GM10847 (cell line): Measurements from ENCODE around the gene GTF3C4.

ENCODE experiments used
- POLR2A ChIP-seq: IDR thresholded peaks from 2 replicates; pipeline ENCODE4 v1.6.1; 2011; ENCODE audit not compliant: insufficient read length; ENCODE audit errors: extremely low read depth

Gene GTF3C4

DNA sequence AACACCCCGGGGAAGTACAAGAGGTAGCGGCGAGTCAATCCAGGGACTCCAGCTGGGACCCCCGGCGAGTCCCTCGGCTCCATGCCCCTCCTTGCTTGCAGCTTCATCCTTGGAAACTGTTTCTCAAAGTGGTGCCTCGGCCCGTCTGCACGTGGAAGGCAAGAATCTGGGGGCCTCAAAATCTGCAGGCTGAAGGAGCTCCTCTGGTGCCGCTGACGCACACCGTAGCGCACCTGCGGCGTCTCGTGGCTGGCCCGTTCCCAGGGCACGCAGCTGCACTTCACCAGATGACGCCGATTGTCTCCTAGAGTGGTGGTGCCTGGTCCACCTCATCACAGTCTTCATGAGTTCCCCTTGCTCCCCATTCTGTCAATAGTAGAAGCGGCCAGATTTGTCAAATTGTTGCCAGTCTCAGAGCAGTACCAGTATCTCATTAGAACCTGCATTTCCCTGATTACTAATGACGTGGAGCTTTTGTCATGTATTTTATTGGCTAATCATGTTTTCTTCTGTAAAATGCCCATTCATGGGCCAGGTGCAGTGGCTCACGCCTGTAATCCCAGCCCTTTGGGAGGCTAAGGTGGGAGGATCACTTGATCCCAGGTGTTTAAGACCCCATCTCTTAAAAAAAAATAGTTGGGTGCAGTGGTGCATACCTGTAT, 38.6 kb downstream of the GTF3C4 start:
- TF ChIP-seq POLR2A: no peak

DNA sequence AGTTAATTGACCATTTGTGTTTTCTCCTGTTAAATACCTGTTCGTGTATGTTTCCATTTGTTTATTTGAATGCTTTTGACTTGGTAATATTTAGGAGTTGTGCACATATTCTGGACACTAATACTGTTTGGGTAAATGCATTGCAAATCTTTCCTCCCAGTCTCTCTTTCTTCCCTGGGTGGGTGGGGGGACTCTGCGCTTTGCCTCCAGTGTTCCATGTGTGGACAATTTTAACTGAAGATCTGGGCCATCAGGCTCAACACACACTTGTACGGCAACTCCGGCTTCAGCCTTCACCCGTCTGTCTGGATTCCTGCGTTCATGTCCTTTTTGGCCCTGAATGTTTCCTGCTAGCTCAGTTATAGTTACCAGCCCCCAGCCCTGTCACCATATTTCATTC, 40.1 kb downstream of the GTF3C4 start:
- TF ChIP-seq POLR2A: no peak

DNA sequence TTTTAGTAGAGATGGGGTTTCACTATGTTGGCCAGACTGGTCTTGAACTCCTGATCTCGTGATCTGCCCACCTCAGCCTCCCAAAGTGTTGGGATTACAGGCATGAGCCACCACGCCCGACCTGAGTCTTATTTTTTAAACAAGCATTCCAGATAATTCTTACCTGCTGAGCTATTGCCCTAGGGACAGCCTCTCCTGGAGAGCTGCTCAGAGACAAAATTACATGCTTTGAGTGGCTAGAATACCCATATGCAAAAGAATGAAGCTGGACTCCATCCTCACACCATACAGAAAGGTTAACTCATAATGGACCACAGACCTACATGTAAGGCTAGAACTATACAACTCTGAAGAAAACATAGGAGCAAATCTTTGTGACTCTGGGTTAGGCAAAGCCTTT, 41.6 kb downstream of the GTF3C4 start:
- no peak for TF ChIP-seq POLR2A

DNA sequence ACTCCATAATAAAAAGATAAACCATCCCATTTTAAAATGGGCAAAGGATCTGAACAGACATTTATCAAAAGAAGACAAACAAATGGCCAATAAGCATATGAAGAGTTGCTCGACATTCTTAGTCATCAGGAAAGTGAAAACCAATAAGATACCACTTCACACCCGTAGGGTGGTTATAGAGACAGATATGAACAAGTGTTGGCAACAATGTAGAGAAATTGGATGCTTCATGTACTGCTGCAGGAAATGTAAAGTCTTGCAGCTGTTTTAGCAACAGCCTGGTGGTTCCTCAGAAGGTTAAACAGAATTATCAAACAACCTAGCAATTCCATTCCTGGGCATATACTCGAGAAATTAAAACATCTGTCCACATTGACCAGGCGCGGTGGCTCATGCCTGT, 42.5 kb downstream of the GTF3C4 start:
- no peak for TF ChIP-seq POLR2A

DNA sequence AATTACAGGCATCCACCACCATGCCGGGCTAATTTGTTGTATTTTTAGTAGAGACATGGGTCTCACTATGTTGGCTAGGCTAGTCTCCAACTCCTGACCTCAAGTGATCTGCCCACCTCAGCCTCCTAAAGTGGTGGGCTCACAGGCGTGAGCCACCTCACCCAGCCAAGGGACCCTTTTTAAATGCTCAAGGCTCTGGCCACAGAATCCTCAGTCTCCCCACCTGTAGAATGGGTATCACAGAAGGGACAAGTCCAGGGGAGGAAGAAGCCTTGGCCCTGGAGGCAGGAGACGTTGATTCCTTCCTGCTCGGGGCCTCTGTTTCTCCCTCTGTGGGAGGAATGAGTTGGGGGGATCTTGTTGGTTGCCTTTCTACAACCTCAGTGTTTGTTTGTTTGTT, 45.7 kb downstream of the GTF3C4 start:
- TF ChIP-seq POLR2A: no peak

DNA sequence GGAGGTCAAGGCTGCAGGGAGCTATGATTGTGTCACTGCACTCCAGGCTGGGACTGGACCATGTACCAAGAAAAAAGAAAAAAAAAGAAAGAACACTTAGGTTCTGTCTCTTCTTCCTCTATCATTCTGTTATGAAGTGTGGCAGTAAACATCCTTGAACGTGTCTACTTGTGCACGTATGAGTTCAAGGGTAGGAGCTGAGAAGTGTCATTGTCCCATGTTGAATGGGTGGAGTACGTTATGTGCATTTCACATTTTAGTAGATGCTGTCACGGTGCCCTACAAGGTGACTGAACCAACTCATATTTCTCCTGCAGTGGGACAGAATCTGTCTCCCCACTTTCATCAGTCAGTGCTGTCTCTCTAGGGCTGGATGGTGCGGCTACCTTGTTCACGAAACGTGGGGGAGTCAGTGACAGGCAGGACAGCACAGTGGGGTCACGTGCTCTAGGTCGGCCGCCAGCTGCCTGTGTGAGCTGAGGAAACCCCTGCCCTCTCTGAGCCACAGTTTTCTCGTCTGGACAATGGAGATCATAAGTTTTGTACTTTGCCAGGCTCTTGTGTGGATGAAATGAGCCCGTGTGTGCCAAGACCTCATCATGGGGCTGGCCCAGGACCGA, 47.2 kb downstream of the GTF3C4 start:
- TF ChIP-seq POLR2A: no peak

DNA sequence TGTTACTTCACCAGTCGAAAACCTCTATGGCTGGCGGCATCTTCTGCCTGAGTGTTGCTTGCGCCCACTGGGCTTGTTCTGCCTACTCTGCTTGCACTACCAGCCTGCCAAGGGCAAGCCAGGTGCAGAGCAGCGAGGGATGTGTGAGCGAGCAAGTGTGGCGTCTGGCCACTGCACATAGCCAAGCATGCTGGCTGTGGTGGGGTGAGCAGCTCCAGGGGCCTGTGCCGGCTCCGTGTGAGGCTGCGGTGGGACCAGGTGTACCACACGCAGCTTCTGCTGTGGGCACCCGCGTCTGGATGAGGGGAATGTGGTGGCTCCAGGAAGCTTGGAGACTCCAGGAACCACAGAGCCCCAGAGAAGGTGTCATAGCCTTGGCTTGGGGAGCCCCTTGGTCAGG, 51.4 kb downstream of the GTF3C4 start:
- no peak for TF ChIP-seq POLR2A

DNA sequence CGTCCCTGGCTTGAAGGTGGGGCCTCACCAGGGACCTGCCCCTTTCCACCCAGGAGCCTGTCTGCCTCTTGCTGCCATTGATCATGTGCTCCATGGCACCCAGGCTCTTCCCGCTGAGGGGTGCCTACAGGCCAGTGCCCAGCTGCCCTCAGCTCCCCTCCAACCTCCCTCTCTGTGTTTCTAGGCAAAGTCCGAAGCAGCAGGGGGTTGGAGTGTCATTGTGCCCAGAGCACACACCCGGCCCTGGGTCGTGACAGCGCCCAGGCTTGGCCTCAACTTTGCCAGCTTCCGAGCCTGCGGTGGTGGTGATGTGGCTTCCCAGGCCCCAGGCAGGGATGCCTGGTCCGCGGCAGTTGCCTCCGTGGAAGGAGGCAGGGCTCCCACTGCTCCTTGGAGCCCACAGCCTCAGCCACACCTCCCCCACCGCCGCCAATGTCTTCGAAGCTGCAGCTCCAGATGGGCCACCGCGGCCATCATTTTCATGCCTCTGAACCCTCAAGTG, 52.4 kb downstream of the GTF3C4 start:
- no peak for TF ChIP-seq POLR2A

DNA sequence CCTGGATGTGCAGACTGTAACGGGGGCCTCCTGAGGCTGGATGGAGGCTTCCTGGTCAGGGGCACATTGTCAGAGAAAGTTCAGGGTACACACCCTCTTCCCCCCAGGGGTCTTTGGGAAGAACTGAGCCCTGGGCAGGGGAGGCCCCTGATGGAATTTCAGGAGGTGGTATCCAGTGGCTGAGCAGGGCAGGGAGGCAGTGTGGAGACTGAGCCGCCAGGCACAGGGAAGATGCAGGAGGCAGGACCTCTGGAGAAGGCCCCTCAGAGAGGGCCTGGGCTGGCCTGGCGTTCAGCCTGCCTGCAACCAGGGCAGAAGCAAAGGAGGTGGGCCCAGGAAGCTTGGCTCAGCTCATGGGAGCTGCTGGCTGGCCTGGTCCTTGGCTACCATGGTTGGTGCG, 53.5 kb downstream of the GTF3C4 start:
- TF ChIP-seq POLR2A: no peak

DNA sequence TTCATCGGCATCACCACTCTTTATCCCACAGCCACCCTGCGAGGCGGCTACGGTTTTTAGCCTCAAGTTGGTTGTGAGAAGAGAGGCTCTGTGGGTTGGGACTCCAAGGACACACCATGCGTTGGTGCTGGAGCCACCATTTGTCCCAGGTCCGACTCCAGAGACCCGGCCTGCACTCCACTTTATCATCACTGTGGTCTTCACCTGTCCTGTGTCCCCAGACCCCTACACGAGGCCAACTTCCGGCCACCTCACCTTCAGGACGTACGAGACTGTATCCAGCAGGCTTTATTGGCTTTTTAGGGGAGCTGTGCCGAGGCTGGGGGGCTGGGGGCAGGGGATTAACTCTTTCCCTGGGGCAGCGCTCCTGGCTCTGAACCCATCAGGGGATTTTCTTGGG, 55.0 kb downstream of the GTF3C4 start:
- no peak for TF ChIP-seq POLR2A

DNA sequence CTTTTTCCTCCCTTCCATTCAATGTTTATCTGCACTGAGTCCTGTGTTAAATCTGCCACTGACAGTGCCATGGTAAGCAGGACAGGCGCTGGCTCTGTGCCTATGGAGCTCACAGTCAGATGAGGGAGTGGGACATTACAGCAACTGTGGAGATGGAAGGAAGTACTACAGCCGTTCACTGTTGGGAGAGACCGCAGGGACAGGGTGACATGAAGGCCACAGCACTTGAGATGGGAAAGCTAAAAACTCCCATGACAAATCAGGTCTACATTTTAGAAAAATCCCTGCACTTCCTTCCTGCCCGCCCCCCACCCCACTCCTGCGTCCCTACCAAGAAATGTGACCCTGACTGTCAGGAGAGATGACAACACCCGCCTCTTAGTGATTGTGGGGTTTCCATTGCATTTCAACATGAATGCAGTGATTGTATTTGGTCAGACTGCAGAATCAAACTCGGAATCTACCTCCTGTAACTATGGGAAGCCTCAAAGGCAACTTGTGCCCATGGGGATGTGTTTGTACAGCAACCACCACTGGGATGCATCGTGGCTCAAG, 56.4 kb downstream of the GTF3C4 start:
- no peak for TF ChIP-seq POLR2A

DNA sequence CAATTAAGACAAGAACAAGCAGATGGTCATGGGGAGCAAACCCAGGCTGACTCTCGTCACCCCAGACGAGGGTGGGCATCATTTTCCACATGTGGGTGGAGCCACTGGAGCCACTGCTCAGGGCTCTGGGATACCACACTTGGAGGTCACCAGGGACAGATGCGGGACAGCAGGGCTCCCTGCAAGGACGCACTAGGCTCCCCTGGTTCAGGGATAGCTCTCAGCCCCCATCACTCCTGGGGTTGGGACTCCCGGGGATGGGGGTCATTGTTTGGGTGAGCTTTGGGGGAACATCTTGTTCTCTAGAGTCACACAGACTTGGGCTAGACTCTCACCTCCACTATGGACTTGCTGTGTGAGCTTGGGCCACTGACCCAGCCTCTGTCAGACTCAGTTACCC, 57.8 kb downstream of the GTF3C4 start:
- no peak for TF ChIP-seq POLR2A

DNA sequence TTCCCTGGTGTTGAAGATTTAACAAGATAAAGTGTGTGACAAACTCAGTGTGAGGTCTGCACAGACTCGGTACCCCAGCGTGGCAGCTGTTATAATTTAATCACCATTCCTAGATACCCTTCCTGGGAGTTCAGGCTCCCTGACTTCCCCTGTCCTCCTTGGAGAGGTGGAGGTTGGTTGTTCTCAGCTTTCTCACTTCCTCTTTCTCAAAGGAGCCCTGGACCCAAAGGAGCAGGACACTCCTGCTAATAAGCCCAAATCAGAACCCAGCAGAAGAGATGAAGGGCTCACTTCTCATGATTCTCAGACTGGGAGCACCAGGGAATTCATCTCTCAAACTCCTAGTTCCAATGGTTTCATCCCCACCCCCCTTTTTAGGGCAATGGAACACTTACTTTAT, 58.2 kb downstream of the GTF3C4 start:
- TF ChIP-seq POLR2A: no peak

DNA sequence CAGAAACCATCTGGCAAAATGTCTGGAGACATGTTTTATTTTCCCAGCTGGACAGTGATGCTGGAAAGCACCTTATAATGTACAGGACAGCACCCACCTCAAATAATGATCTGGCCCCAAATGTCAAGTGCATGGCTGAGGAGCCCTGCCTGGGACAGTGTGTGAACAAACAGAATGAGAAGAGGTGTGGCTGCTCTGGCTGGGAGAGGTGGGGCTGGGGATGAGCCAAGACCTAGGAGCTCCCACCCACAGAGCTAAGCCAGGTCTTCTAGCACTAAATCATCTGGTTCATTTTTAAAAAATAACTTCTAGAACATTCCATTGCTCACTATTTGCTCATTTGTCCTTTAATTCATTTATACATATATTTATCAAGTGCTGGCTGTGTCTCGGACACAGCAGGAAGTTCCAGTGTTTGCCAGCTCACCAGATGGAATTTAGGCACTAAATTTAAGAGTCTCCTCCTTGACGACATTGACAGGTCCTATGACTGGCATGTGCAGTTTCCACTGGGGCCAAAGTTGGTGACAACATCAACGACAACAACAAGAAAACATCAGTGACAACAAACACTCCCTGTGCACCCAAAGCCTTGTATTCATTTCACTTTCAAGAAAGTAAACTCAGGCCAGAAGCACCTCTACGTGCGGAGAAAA, 59.1 kb downstream of the GTF3C4 start:
- TF ChIP-seq POLR2A: no peak

DNA sequence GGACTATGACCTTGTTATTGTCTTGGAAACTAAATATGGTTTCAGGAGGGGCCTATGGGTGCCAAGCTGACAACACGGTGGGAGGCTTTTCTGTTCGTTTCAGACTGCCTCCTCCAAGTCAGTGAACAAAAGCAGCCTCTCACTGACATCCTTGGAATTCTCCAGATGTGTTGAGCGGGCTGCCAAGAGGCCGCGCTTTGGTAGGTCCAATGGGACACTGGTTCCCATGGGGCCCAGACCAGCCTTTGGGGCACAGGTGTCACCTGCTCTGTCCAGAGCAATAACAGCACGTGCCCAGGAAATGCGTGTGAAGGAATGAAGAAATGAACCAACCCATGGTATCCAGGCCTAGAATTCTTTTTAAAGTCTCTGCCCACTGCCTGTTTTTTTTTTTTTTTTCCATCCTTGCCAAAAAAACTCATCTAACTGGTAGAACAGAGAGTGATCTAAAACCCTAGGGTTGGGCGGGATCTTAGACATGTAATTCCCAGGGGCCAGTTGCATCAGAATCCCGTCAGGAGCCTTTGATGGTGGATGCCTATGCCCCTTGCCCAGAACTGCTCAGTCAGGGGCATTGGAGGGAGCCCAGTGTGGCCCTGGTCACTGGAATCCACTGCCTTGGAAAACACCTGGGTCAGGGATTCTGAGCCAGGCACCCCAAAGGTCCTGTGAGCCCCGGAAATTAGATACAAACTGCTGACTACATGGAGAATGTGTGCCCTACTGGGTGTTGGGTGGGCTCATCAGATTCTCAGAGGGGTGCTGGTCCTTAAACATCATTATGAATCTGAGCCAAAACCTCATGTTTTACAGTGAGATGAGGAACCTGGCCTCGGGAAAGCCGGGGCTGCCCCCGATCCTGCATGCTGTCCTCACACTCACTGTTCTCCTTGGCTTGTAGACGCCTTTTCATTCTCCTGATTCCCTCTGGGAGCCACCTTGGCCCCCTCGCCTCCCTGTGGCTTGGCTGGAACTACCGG, 60.1 kb downstream of the GTF3C4 start:
- no peak for TF ChIP-seq POLR2A

DNA sequence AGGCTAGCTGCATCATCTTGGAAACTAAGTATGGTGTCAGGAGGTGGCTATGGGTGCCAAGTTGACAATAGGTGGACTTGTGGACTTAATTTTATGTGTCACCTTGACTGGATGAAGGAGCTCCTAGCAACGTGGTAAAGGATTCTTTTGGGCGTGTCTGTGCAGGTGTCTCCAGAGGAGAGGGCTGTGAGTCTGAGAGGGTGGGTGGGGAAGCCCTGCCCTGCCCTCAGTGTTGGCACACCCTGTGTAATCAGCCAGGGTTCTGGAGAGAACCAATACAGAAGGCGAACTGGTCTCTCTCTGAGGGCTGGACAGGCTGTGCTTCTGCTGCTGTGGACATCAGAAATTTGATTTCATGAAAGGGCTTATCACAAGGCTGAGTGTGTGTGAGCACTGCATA, 61.0 kb downstream of the GTF3C4 start:
- no peak for TF ChIP-seq POLR2A
